GM18951 (cell line): Measurements from ENCODE around the gene MLN.

Experiments used
- POLR2A ChIP-seq: IDR thresholded peaks from 4 replicates; pipeline ENCODE4 v1.6.1; 2011; ENCODE audit warnings: mild to moderate bottlenecking; ENCODE audit not compliant: insufficient read length, insufficient read depth; ENCODE audit errors: extremely low read depth
- in situ Hi-C: fragments of 300-500 bp; cut with MboI; formaldehyde crosslinking; loops from one replicate; pipeline ENCODE4 v1.12.0; 2022; ENCODE audit warnings: low sequenced_read_pairs, mixed read lengths, inconsistent platforms; ENCODE audit not compliant: unreplicated experiment

MLN gene

GRCh38 chr6:33750244-33750991, 53.4 kb downstream of the MLN start:
- no peak for TF ChIP-seq POLR2A

GRCh38 chr6:33749401-33749800, 54.4 kb downstream of the MLN start:
- TF ChIP-seq POLR2A = no peak

More at GRCh38 chr6:33750244-33750991, 53.4 kb downstream of the MLN start:
- in situ Hi-C loops = no loop called here

DNA sequence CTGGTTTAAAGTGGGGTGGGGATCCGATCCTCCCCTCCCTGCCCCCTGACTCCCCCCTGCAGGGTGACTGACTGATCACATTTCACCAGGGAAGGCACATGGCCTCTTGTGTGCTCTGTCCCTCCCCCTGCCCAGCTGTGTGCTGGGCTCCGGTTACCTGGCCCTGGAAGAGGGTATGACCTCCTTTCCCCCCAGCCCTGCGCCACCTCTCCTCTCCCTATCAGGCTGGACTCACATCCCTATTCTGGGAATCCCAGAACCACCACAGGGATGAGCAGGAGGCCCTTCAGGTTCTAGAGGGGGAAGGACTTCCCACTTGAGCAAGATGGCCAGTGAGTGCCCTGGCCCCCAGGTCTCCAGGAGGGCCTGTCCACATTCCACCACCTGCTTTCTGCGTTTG, 55.0 kb downstream of the MLN start:
- TF ChIP-seq POLR2A = no peak
- in situ Hi-C loops = no loop called here

More at GRCh38 chr6:33749401-33749800, 54.4 kb downstream of the MLN start:
- in situ Hi-C loops = no loop called here

- TF ChIP-seq POLR2A = no peak
- in situ Hi-C loops = no loop called here
Measured at GRCh38 chr6:33747823-33748222, 56.0 kb downstream of the MLN start.

DNA sequence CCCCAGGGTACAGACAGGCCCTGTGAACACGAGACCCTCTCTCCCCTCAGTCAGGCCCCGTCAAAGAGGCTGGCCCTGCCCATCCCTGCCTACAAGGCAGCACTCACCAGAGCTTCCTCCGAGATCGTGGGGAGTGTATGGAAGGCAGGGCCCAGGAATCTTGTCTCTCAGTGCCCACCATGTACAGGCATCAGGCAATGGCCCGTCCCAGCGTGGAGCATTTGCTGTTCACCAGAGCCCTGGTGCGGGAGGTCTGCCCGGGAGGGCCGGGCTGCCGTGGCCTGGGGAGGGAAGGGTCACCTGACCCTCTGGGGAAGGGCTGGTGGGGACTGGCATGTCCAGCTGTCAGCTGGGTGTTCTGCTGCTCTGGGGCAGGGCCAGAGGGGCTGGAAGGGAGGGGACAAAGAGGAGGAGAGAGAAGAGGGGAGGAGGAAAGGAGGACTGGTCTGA, 57.1 kb downstream of the MLN start, which contains the start of gene IP6K3:
Gene IP6K3 (minus strand): TSS at position 255 of the 450 bp plus-strand sequence. CDS start 11,429 bp downstream, outside the sequence.
- in situ Hi-C loops = no loop called here
- no peak for TF ChIP-seq POLR2A

DNA sequence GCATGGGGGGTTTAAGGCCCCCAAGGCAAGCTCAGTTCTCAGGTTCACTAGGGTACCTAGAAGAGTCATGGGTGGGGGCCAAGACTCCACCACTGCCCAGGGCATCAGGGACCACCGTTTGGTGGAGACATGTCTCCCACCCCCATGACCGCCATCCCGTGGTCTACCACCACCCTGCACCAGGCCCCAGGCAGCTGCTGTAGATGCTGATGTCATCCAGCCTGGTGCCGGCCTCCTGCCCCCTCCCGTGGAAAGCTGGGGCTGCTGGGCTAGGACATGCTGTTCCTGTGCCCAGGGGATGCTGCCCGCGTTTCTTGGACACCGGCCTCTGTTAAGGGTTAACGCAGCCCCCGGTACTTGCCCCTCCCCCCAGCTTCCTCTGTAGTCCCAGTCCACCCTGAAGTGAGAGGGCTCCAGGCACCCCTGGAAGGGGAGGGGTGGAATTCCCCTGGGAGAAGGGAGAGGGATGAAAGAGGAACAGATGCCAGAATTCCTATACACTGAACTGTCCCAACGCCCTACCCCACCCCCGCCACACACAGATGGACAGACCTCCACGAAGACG, 57.7 kb downstream of the MLN start:
- in situ Hi-C loops = no loop called here

GRCh38 chr6:33745548-33745947, 58.3 kb downstream of the MLN start:
- in situ Hi-C loops = no loop called here
- TF ChIP-seq POLR2A = no peak

More for the DNA sequence above, 57.7 kb downstream of the MLN start:
- TF ChIP-seq POLR2A = no peak

GRCh38 chr6:33744895-33745546, 58.8 kb downstream of the MLN start:
- no peak for TF ChIP-seq POLR2A
- in situ Hi-C loops = no loop called here
